Measurements from ENCODE around the gene WDR1. TPM values are rescaled to one million over a fixed set of nuclear protein-coding genes. Genes with fewer than 3 reads are reported as not detected.
A peak's percentile ranks its signal among the peaks of the same experiment; 100 is the strongest.

WDR1 gene
- total and polyA plus RNA-seq, 2 donors (not counting 3 experiments of a cell fraction or from before 2014, with no cell fraction given) = 590 to 660 TPM

DNA sequence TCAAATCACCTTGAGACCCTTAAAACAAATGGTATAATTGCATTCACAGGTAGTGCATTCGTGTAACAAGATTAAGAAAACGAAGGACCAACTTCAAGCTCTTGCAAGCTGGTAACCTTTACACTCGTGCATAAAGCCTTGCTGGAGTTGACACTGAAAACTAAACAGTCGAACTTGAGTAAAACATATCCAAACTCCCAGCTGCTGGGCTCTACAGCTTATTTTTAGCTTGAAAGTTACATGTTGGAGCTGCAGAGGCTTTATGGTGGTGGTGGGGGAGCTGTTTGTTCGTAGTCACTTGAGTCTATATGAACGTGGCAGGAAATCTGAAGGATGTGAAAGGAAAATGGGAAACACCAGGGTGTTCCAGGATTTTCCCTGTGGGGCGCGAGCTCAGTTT lies 2.7 kb upstream of the WDR1 start:
- no peak overlapping the region for H2AFZ ChIP-seq (ENCODE audit: low read depth, low read length)
- H3K36me3 ChIP-seq (ENCODE audit: control insufficient read depth in 2 of 2, extremely low read depth in 1 of 2, insufficient read depth in 2 of 2, low read length in 2 of 2) = peaks cover 3% of the 10 kb centered on the region in 2 experiments
- no peaks in the 10 kb centered on the region for H3K27me3 ChIP-seq (ENCODE audit: control insufficient read depth in 2 of 2, insufficient read depth in 2 of 2, low read length in 2 of 2)
- peaks cover 37% of the 10 kb centered on the region for H3K4me1 ChIP-seq (ENCODE audit: control insufficient read depth, extremely low read depth, insufficient read depth, low read length)
- no peak overlapping the region for H3K4me3 ChIP-seq (replicated peaks in 1 of 3; ENCODE audit: insufficient read depth in 1 of 3, low read depth in 1 of 3, low read length in 3 of 3)
- BruUV-seq (replicated peaks) = no TSS peak
- no peak overlapping the region for H3K9ac ChIP-seq (replicated peaks; ENCODE audit: extremely low read depth, insufficient read depth, low read length)
- H3K4me2 ChIP-seq (ENCODE audit: insufficient read depth, low read length) = no peak overlapping the region
- CTCF ChIA-PET = interaction anchor here (1.5 to 3.4 kb wide), 5 partner anchors 13 to 54 kb away, joined by 3 to 13 read pairs (median 9); no protein-coding TSS in a partner anchor
- H3K79me2 ChIP-seq (ENCODE audit: control insufficient read depth, insufficient read depth, low read length) = peaks cover 20% of the 10 kb centered on the region
- intact Hi-C loops (cut with micrococcal nuclease) (loop anchor here (5.0 to 10.0 kb wide), 2 partner anchors 42 to 1626 kb away; no protein-coding TSS in a partner anchor), dilution Hi-C loops (cut with MboI; ENCODE audit: extremely low pct_ligation_motif_present, low sequenced_read_pairs) (no loop called here)
- no peak overlapping the region for H3K27ac ChIP-seq (ENCODE audit: insufficient read depth, low read depth, low read length)
- H3K9me1 ChIP-seq (replicated peaks; ENCODE audit: control insufficient read depth, extremely low read depth, insufficient read depth, low read length) = no peaks in the 10 kb centered on the region
- H4K20me1 ChIP-seq (replicated peaks; ENCODE audit: control insufficient read depth, extremely low read depth, insufficient read depth, low read length) = no peaks in the 10 kb centered on the region
- no peak for DNase-seq (ENCODE audit: low read depth, low spot score)
- TF ChIP-seq EZH2 (IDR thresholded peaks at IDR 0.05; ENCODE audit: borderline replicate concordance, low read depth, low read length, severe bottlenecking) (no peak), MYC (IDR thresholded peaks at IDR 0.05; ENCODE audit: low read depth, low read length) (no peak), MAX (IDR thresholded peaks at IDR 0.05; ENCODE audit: insufficient read depth, insufficient read length) (no peak), JUN (IDR thresholded peaks at IDR 0.05; ENCODE audit: borderline replicate concordance, insufficient read depth, insufficient read length, low read depth) (no peak), FOS (IDR thresholded peaks at IDR 0.05; ENCODE audit: borderline replicate concordance, insufficient read depth, low read length) (no peak), GATA2 (IDR thresholded peaks at IDR 0.05; ENCODE audit: insufficient read depth, insufficient read length, low read depth, low read length) (no peak), POLR2A (IDR thresholded peaks at IDR 0.05; ENCODE audit: low read depth, low read length) (no peak), POLR2AphosphoS5 (IDR thresholded peaks at IDR 0.05; ENCODE audit: insufficient read depth, low read depth, low read length) (no peak)
- TF ChIP-seq, protein P1, sequence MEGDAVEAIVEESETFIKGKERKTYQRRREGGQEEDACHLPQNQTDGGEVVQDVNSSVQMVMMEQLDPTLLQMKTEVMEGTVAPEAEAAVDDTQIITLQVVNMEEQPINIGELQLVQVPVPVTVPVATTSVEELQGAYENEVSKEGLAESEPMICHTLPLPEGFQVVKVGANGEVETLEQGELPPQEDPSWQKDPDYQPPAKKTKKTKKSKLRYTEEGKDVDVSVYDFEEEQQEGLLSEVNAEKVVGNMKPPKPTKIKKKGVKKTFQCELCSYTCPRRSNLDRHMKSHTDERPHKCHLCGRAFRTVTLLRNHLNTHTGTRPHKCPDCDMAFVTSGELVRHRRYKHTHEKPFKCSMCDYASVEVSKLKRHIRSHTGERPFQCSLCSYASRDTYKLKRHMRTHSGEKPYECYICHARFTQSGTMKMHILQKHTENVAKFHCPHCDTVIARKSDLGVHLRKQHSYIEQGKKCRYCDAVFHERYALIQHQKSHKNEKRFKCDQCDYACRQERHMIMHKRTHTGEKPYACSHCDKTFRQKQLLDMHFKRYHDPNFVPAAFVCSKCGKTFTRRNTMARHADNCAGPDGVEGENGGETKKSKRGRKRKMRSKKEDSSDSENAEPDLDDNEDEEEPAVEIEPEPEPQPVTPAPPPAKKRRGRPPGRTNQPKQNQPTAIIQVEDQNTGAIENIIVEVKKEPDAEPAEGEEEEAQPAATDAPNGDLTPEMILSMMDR (IDR thresholded peaks at IDR 0.05; ENCODE audit: extremely low read depth in 1 of 2, insufficient read depth in 1 of 2, low read depth in 1 of 2, low read length in 2 of 2) = no peak
- no peaks in the 10 kb centered on the region for H3K9me3 ChIP-seq (replicated peaks; ENCODE audit: control insufficient read depth, insufficient read depth, low read length)
- POLR2A ChIA-PET = interaction anchor here (0.7 to 5.4 kb wide), 3 partner anchors 13 to 54 kb away, joined by 3 to 110 read pairs (median 49); no protein-coding TSS in a partner anchor
- FAIRE-seq = peak; percentile 12
